Stimulated activated CD4-positive, alpha-beta T cell treated with anti-CD3 and anti-CD28 coated beads, Interleukin-4, amount 100 ng/mL, for 48 hours (primary cell): ENCODE results near the gene GSTM2.
"Not testable (repeated sequence)": the region's sequence is repeated elsewhere in the genome, so short reads cannot be mapped to it uniquely, and the experiment has no call there.

Experiments used
- DNase-seq, 2 donors: peaks; one replicate each; pipeline ENCODE4 v3.0.0-alpha.2; 2020; ENCODE audit warnings: low read depth in 2 of 2

GSTM2 gene

GRCh38 chr1:109644670-109645069 lies 23.2 kb upstream of the GSTM2 start:
- no peak for DNase-seq

GRCh38 chr1:109649491-109649914 lies 18.4 kb upstream of the GSTM2 start:
- no peak for DNase-seq

- no peak for DNase-seq
Measured at GRCh38 chr1:109650609-109651008, 17.2 kb upstream of the GSTM2 start.

- no peak for DNase-seq
Measured at GRCh38 chr1:109652402-109652801, 15.5 kb upstream of the GSTM2 start.

- DNase-seq = no peak
Measured at GRCh38 chr1:109653306-109653705, 14.6 kb upstream of the GSTM2 start.

- DNase-seq = no peak
Measured at GRCh38 chr1:109654519-109654918, 13.3 kb upstream of the GSTM2 start.

- DNase-seq = peak; percentile 66 to 67
Measured at GRCh38 chr1:109655615-109656519, 12.0 kb upstream of the GSTM2 start, which contains the start of gene GSTM4. TSS of gene GSTM4 (plus strand) at chr1:109656099. CDS start at chr1:109656390, 291 bp downstream.

GRCh38 chr1:109657395-109657794 lies 10.5 kb upstream of the GSTM2 start:
- no peak for DNase-seq

GRCh38 chr1:109657970-109658369 lies 9.9 kb upstream of the GSTM2 start:
- no peak for DNase-seq

GRCh38 chr1:109658533-109659042 lies 9.3 kb upstream of the GSTM2 start:
- no peak for DNase-seq

GRCh38 chr1:109659145-109659544 lies 8.7 kb upstream of the GSTM2 start:
- DNase-seq = no peak

GRCh38 chr1:109659997-109660690 lies 7.7 kb upstream of the GSTM2 start:
- DNase-seq = no peak

- not testable (repeated sequence) for DNase-seq
Measured at GRCh38 chr1:109660691-109661026, 7.2 kb upstream of the GSTM2 start.

GRCh38 chr1:109661391-109661790 lies 6.5 kb upstream of the GSTM2 start:
- no peak for DNase-seq

GRCh38 chr1:109664671-109665070 lies 3.2 kb upstream of the GSTM2 start:
- no peak for DNase-seq

- no peak for DNase-seq
Measured at GRCh38 chr1:109668123-109668775, 392 bp downstream of the GSTM2 start.

- no peak for DNase-seq
Measured at GRCh38 chr1:109669246-109669948, 1.5 kb downstream of the GSTM2 start.

- DNase-seq = not testable (repeated sequence)
Measured at GRCh38 chr1:109669949-109670302, 2.1 kb downstream of the GSTM2 start.

GRCh38 chr1:109671067-109671466 lies 3.2 kb downstream of the GSTM2 start:
- DNase-seq = no peak

- DNase-seq = not testable (repeated sequence)
Measured at GRCh38 chr1:109673861-109674260, 6.0 kb downstream of the GSTM2 start.

GRCh38 chr1:109676683-109677381 lies 9.0 kb downstream of the GSTM2 start:
- DNase-seq = not testable (repeated sequence)
